ENCODE data around the gene LAMA1.

LAMA1 gene

GRCh38 chr18:6971823-6972478, 145.6 kb downstream of the LAMA1 start:
- Histone ChIP-seq H2AFZ (ENCODE audit: low read depth, low read length) (no peak overlapping the region), H3K36me3 (ENCODE audit: control insufficient read depth in 1 of 2, insufficient read depth in 2 of 2, low read depth in 1 of 2, low read length in 2 of 2) (peaks cover 0 to 53% of the 10 kb centered on the region in 2 experiments), H3K4me2 (ENCODE audit: low read length, poor library complexity, severe bottlenecking) (no peak overlapping the region), H2BK15ac (ENCODE audit: low read depth, poor library complexity, severe bottlenecking) (no peak overlapping the region), H2BK120ac (ENCODE audit: low read depth, low read length) (no peak overlapping the region), H2BK5ac (ENCODE audit: low read depth, low read length, poor library complexity, severe bottlenecking) (no peak overlapping the region), H2AK5ac (ENCODE audit: low read length, severe bottlenecking) (no peak overlapping the region), H3K4ac (ENCODE audit: low read depth in 1 of 2, low read length in 2 of 2) (no peak overlapping the region), H3K79me1 (replicated peaks; ENCODE audit: low read length, poor library complexity, severe bottlenecking) (no peaks in the 10 kb centered on the region), H4K91ac (ENCODE audit: low read length) (no peak overlapping the region), H3K27me3 (ENCODE audit: control insufficient read depth in 1 of 2, insufficient read depth in 1 of 2, low read length in 2 of 2) (no peaks in the 10 kb centered on the region), H3K4me3 (ENCODE audit: insufficient read depth in 1 of 2, low read depth in 1 of 2, low read length in 2 of 2) (no peak overlapping the region), H2BK12ac (ENCODE audit: low read length in 2 of 2) (no peak overlapping the region), H3K23ac (ENCODE audit: low read length in 2 of 2) (no peak overlapping the region), H4K8ac (ENCODE audit: low read length) (no peak overlapping the region), H3K4me1 (ENCODE audit: control insufficient read depth, insufficient read depth, low read depth, low read length) (no peaks in the 10 kb centered on the region), H3K27ac (ENCODE audit: low read length, poor library complexity, severe bottlenecking) (no peak overlapping the region), H3K9me3 (ENCODE audit: control insufficient read depth, low read length) (no peaks in the 10 kb centered on the region), H3K18ac (ENCODE audit: low read depth in 1 of 2, low read length in 2 of 2) (no peak overlapping the region), H3K9ac (ENCODE audit: low read length) (no peak overlapping the region), H3K14ac (ENCODE audit: low read length in 2 of 2) (no peak overlapping the region)
- no peak for DNase-seq
- WGBS: 92% methylated on average over 7 of the region's 7 CpGs

GRCh38 chr18:6963452-6964097, 154.0 kb downstream of the LAMA1 start:
- peaks cover 0 to 74% of the 10 kb centered on the region in 2 experiments for H3K36me3 ChIP-seq (ENCODE audit: control insufficient read depth in 1 of 2, insufficient read depth in 2 of 2, low read depth in 1 of 2, low read length in 2 of 2)
- no peak overlapping the region for H4K91ac ChIP-seq (ENCODE audit: low read length)
- H3K4me1 ChIP-seq (ENCODE audit: control insufficient read depth, insufficient read depth, low read depth, low read length): peaks cover 8% of the 10 kb centered on the region
- no peak overlapping the region for H2BK15ac ChIP-seq (ENCODE audit: low read depth, poor library complexity, severe bottlenecking)
- no peaks in the 10 kb centered on the region for H3K9me3 ChIP-seq (ENCODE audit: control insufficient read depth, low read length)
- H3K4me2 ChIP-seq (ENCODE audit: low read length, poor library complexity, severe bottlenecking): no peak overlapping the region
- no peak overlapping the region for H3K4ac ChIP-seq (ENCODE audit: low read depth in 1 of 2, low read length in 2 of 2)
- H4K8ac ChIP-seq (ENCODE audit: low read length): no peak overlapping the region
- H2BK5ac ChIP-seq (ENCODE audit: low read depth, low read length, poor library complexity, severe bottlenecking): no peak overlapping the region
- WGBS: 81% methylated on average over 1 of the region's 2 CpGs
- H3K18ac ChIP-seq (ENCODE audit: low read depth in 1 of 2, low read length in 2 of 2): no peak overlapping the region
- H2AFZ ChIP-seq (ENCODE audit: low read depth, low read length): no peak overlapping the region
- DNase-seq: no peak
- H3K9ac ChIP-seq (ENCODE audit: low read length): no peak overlapping the region
- no peak overlapping the region for H2BK12ac ChIP-seq (ENCODE audit: low read length in 2 of 2)
- no peaks in the 10 kb centered on the region for H3K27me3 ChIP-seq (ENCODE audit: control insufficient read depth in 1 of 2, insufficient read depth in 1 of 2, low read length in 2 of 2)
- H2AK5ac ChIP-seq (ENCODE audit: low read length, severe bottlenecking): no peak overlapping the region
- H3K4me3 ChIP-seq (ENCODE audit: insufficient read depth in 1 of 2, low read depth in 1 of 2, low read length in 2 of 2): no peak overlapping the region
- no peaks in the 10 kb centered on the region for H3K79me1 ChIP-seq (replicated peaks; ENCODE audit: low read length, poor library complexity, severe bottlenecking)
- no peak overlapping the region for H3K14ac ChIP-seq (ENCODE audit: low read length in 2 of 2)
- no peak overlapping the region for H2BK120ac ChIP-seq (ENCODE audit: low read depth, low read length)
- H3K23ac ChIP-seq (ENCODE audit: low read length in 2 of 2): no peak overlapping the region
- H3K27ac ChIP-seq (ENCODE audit: low read length, poor library complexity, severe bottlenecking): no peak overlapping the region

- WGBS: 94% methylated on average over 8 of the region's 9 CpGs
- H2BK12ac ChIP-seq (ENCODE audit: low read length in 2 of 2): no peak overlapping the region
- H3K9me3 ChIP-seq (ENCODE audit: control insufficient read depth, low read length): no peaks in the 10 kb centered on the region
- no peak overlapping the region for H3K18ac ChIP-seq (ENCODE audit: low read depth in 1 of 2, low read length in 2 of 2)
- H4K91ac ChIP-seq (ENCODE audit: low read length): no peak overlapping the region
- no peak overlapping the region for H2BK120ac ChIP-seq (ENCODE audit: low read depth, low read length)
- no peak overlapping the region for H3K14ac ChIP-seq (ENCODE audit: low read length in 2 of 2)
- no peak overlapping the region for H2BK5ac ChIP-seq (ENCODE audit: low read depth, low read length, poor library complexity, severe bottlenecking)
- H2AFZ ChIP-seq (ENCODE audit: low read depth, low read length): no peak overlapping the region
- no peak overlapping the region for H3K9ac ChIP-seq (ENCODE audit: low read length)
- no peak overlapping the region for H2AK5ac ChIP-seq (ENCODE audit: low read length, severe bottlenecking)
- no peak for DNase-seq
- no peaks in the 10 kb centered on the region for H3K27me3 ChIP-seq (ENCODE audit: control insufficient read depth in 1 of 2, insufficient read depth in 1 of 2, low read length in 2 of 2)
- no peak overlapping the region for H2BK15ac ChIP-seq (ENCODE audit: low read depth, poor library complexity, severe bottlenecking)
- H3K4me3 ChIP-seq (ENCODE audit: insufficient read depth in 1 of 2, low read depth in 1 of 2, low read length in 2 of 2): no peak overlapping the region
- H3K36me3 ChIP-seq (ENCODE audit: control insufficient read depth in 1 of 2, insufficient read depth in 2 of 2, low read depth in 1 of 2, low read length in 2 of 2): peaks cover 0 to 80% of the 10 kb centered on the region in 2 experiments
- H3K23ac ChIP-seq (ENCODE audit: low read length in 2 of 2): no peak overlapping the region
- no peak overlapping the region for H3K27ac ChIP-seq (ENCODE audit: low read length, poor library complexity, severe bottlenecking)
- H3K4me1 ChIP-seq (ENCODE audit: control insufficient read depth, insufficient read depth, low read depth, low read length): peaks cover 8% of the 10 kb centered on the region
- H3K4ac ChIP-seq (ENCODE audit: low read depth in 1 of 2, low read length in 2 of 2): no peak overlapping the region
- H4K8ac ChIP-seq (ENCODE audit: low read length): no peak overlapping the region
- no peaks in the 10 kb centered on the region for H3K79me1 ChIP-seq (replicated peaks; ENCODE audit: low read length, poor library complexity, severe bottlenecking)
- H3K4me2 ChIP-seq (ENCODE audit: low read length, poor library complexity, severe bottlenecking): no peak overlapping the region
Measured at GRCh38 chr18:6962571-6963451, 154.8 kb downstream of the LAMA1 start.

- H2BK120ac ChIP-seq (ENCODE audit: low read depth, low read length): no peak overlapping the region
- no peak overlapping the region for H2AK5ac ChIP-seq (ENCODE audit: low read length, severe bottlenecking)
- WGBS: 85% methylated on average over 9 of the region's 9 CpGs
Measured at GRCh38 chr18:6961331-6961730, 156.3 kb downstream of the LAMA1 start.

More at GRCh38 chr18:6961331-6961730, 156.3 kb downstream of the LAMA1 start:
- Histone ChIP-seq H4K91ac (ENCODE audit: low read length) (no peak overlapping the region), H3K23ac (ENCODE audit: low read length in 2 of 2) (no peak overlapping the region), H3K36me3 (ENCODE audit: control insufficient read depth in 1 of 2, insufficient read depth in 2 of 2, low read depth in 1 of 2, low read length in 2 of 2) (peaks cover 0 to 88% of the 10 kb centered on the region in 2 experiments), H3K4ac (ENCODE audit: low read depth in 1 of 2, low read length in 2 of 2) (no peak overlapping the region), H3K9ac (ENCODE audit: low read length) (no peak overlapping the region), H3K14ac (ENCODE audit: low read length in 2 of 2) (no peak overlapping the region), H2BK15ac (ENCODE audit: low read depth, poor library complexity, severe bottlenecking) (no peak overlapping the region), H3K4me2 (ENCODE audit: low read length, poor library complexity, severe bottlenecking) (no peak overlapping the region), H2BK5ac (ENCODE audit: low read depth, low read length, poor library complexity, severe bottlenecking) (no peak overlapping the region), H3K79me1 (replicated peaks; ENCODE audit: low read length, poor library complexity, severe bottlenecking) (no peaks in the 10 kb centered on the region), H3K9me3 (ENCODE audit: control insufficient read depth, low read length) (no peaks in the 10 kb centered on the region), H3K27ac (ENCODE audit: low read length, poor library complexity, severe bottlenecking) (no peak overlapping the region), H4K8ac (ENCODE audit: low read length) (peak overlapping the region; percentile 21), H3K18ac (ENCODE audit: low read depth in 1 of 2, low read length in 2 of 2) (no peak overlapping the region), H2BK12ac (ENCODE audit: low read length in 2 of 2) (no peak overlapping the region), H3K27me3 (ENCODE audit: control insufficient read depth in 1 of 2, insufficient read depth in 1 of 2, low read length in 2 of 2) (no peaks in the 10 kb centered on the region), H3K4me3 (ENCODE audit: insufficient read depth in 1 of 2, low read depth in 1 of 2, low read length in 2 of 2) (no peak overlapping the region), H2AFZ (ENCODE audit: low read depth, low read length) (no peak overlapping the region), H3K4me1 (ENCODE audit: control insufficient read depth, insufficient read depth, low read depth, low read length) (peaks cover 12% of the 10 kb centered on the region)
- DNase-seq: no peak

Data from mesenchymal stem cell (in vitro differentiated cells and primary cell).